Raji (cell line): ENCODE data around the gene SLC1A3.

Source experiments
- POLR2A ChIP-seq: IDR thresholded peaks from 2 replicates; pipeline ENCODE4 v1.6.1; 2011; ENCODE audit warnings: low read depth, low read length, control low read depth; ENCODE audit not compliant: insufficient read depth

The SLC1A3 gene

DNA sequence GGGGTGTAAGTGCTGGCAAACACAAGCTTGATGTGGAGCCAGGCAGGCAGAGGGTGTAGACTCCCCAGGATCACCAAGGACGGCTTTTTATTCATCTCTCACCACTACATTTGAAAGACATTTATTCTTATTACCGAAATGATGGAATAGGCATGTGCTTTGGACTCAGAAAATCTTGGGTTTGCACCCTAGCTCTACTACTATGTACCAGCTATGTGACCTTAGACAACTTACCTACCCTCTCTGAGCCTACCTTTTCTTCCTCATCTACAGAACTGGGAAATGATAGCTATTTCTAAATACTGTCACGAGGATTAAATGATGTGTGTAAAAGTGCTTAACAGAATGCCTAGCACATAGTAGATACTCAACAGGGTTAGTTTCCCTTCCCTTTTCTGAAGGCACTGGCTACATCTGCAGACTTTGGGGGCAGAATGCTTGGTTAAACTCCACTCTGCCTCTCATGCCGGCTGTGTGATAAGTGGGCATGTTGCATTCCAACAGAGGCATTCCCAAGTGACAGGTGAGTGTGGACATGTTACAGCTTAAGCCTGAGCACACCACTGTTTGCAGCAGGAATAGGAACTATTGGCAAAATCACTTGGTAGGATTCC, 94.8 kb downstream of the SLC1A3 start:
- TF ChIP-seq POLR2A, result no peak

DNA sequence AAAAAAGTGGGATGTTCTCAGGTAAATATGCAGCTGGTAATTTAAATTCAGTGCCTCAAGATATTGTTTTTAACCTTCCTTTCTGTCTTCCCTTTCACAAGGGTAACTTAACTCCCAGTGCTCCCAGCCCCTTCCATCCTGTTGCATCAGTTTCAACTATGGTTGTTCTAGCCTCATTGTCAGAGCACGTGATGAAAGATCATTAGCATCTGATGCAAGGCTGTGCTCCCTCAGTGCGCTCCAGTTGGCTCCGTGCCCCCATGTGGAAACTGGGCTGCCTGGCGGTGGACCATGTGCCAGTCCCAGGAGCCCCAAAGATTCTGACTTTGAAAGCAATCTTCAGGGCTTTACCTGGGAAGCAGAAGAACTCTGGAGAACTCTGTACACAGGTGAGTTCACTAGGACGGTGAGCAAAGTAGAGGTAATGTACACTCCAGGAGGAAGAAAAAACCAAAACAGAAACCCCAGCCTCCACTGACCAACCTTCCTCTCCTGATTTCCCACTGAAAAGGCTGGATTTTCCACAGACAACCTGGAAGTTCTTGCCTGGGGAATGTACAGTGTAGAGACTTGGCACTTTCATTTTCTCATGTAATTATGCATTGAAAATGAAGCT, 96.9 kb downstream of the SLC1A3 start:
- TF ChIP-seq POLR2A, result no peak

DNA sequence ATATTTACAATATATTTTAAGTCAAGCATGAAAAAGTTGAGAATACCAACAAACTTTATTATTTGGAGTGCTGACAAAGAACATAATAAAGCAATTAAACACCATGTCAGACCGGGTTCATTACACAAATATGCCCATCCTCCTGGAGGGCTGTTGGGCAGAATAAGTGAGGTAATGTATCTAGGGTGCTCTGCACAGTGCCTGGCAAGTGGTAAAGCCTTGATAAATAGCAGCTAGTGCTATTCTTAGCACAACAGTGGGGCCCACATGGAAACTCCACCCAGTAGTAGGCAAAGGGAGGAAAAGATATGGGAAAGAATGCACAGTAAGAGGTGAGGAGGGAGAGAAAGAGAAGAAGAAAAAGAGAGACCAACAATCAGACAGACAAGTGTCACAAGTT, 97.7 kb downstream of the SLC1A3 start:
- no peak for TF ChIP-seq POLR2A

DNA sequence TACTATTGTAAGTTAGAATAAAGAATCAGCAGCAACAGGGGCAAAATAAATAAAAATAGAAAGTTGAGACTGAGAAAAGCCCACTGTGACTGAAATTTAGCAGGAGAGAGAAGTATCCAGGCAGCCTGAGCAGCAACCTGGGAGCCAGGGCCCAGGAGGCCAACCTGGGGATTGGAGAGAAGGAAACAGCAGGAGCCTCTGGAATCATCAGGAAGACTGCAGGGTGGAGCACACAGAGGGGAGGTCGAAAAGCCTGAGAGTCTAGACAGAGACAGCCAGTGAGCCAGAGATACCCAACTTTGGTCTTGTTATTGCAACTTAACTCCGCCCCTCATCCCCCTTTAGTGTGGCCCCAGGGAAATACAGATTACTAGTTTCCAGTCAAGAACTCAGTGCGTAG, 98.6 kb downstream of the SLC1A3 start:
- TF ChIP-seq POLR2A, result no peak

GRCh38 chr5:36706662-36707061, 100.3 kb downstream of the SLC1A3 start:
- no peak for TF ChIP-seq POLR2A

DNA sequence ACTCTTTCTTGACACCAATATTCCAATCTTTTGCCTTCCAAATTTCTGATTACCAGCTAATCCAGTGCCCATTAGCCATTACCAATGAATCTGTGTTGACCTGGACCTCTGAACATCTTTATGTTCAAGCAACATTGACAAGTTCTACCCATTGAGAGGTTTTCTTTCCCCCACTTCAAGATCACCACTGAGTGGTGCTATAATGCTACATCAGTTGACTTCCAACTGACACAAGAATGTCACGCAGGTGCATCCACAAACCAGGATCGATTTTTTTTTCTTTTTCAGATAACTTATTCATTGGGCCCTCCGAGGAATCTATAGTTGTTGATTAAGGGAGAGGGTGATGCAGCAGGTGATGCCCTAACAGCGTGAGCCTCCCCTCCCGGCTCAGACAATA, 102.6 kb downstream of the SLC1A3 start:
- no peak for TF ChIP-seq POLR2A

GRCh38 chr5:36710039-36710438, 103.6 kb downstream of the SLC1A3 start:
- no peak for TF ChIP-seq POLR2A

DNA sequence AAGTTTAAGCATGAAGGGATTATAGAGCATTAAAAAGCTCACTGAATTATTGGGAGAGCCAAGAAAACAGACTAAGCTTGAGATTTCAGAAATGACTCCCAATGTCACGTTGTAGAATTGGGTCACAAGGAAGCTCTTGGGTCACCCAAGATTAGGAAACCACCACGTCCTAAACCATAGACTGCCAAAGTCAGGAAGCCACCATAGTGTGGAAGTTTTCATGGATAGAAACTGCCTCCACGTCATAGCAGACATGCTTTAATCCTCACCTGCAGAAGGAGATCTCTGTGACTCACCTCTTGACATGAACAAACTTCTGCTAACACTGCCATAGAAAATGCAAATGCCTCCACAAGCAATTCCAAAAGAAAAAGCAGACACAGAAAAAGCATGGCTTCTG, 106.3 kb downstream of the SLC1A3 start:
- no peak for TF ChIP-seq POLR2A

DNA sequence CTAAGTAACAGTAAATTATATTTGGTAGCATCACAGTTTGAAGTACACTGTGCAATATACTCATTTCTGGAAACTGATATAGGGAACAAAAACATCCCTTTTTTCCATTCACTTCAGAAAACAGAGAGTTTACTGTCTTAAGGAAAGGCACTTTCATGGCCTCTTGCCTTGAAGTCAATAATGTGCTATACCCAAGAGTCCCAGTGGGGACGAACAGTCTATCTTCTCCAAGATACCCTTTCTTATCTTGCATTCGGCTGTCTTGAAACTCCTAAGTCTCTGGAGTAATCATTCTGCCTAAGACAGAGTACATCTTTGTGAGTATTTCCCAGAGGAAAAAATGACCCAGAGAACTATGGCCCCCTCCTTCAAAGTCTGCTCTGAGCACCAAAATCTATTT, 107.1 kb downstream of the SLC1A3 start:
- TF ChIP-seq POLR2A, result no peak

GRCh38 chr5:36717131-36717695, 110.8 kb downstream of the SLC1A3 start:
- TF ChIP-seq POLR2A, result no peak

GRCh38 chr5:36719282-36719681, 112.9 kb downstream of the SLC1A3 start:
- TF ChIP-seq POLR2A, result no peak

DNA sequence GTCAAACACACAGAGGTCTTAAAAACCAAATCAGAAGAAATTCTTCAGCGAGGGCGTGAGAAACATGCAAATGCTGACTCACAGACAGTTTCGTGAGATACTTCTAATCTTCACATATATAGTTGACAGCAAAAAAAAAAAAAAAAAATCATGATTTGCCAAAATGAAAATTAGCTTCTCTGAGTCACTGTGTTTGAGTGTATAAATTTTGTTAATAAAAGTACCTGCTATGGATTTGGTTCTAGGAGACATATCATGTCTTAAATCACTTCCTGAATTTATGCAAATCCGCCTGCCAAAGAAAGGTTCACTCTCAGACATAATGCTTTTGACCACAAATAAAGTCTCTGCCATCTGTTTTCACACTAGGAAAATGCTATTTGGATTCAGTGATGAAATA, 114.3 kb downstream of the SLC1A3 start:
- TF ChIP-seq POLR2A, result no peak

DNA sequence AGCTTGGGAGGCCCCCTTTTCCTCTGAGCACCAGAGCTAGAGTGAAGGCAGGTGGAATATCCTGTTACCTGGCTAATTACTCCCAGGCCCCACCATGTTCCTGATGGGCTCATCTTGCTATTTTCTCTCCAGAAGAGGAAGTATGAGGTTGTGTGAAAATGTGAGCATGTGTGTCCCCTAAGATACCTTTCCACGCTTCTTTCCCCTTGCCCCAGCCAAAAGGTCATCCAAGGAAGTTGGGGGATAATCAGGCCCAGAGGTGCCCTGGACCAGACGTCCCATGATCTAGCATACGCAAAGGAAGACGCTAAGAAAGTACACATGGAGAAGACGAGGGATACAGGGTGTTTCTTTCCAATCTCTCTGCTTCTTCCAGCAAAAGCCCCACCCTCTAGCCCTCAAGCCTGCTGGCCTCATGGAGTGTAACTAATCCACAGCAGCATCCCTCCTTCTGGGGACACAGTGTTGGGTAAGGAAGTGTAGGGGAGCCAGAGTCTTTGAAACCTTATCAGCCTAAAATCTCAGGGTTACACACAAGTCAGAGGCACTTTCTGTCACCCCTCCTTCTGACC, 115.3 kb downstream of the SLC1A3 start:
- TF ChIP-seq POLR2A, result no peak

DNA sequence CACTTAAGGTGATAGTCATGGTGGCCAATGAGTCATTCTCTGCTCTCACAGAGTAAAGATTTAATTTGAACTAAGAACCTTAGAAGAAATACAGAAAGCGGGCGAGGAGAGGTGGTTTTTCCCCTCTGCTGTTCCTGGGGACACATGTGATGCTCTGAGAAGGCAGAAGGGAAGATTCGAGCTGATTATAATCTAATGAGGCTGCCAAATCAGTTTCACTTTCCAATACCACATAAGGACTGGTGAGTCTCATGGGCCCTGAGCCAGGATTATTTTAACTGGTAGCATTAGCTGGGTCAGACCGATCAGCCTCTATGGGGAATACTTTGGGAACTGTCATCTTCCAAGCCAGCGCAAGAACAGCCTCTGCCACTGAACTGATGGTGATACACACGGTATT, 116.5 kb downstream of the SLC1A3 start:
- TF ChIP-seq POLR2A, result no peak; the same call in 1 of the 2 replicates

- peak; percentile 49; the same call in 1 of the 2 replicates for TF ChIP-seq POLR2A
These were observed 117.5 kb downstream of the SLC1A3 start for GRCh38 chr5:36723912-36724311.
